HL-60 (cell line): ENCODE results near the gene PRMT9.

ENCODE experiments used
- DNase-seq, 2 experiments: peaks; one replicate each; pipeline ENCODE4 v3.0.0-alpha.2; 2010 to 2020; ENCODE audit warnings: low read depth in 1 of 2, low spot score in 1 of 2
- H3K27ac ChIP-seq: fragments of 250-450 bp; sonication (Bioruptor Pico); replicated peaks from 2 replicates; pipeline ENCODE4 v1.5.1; 2020; ENCODE audit warnings: mild to moderate bottlenecking, moderate library complexity
- H3K27me3 ChIP-seq: fragments of 250-450 bp; sonication (Bioruptor Pico); 2 replicates; pipeline ENCODE4 v1.5.1; 2021; ENCODE audit warnings: mild to moderate bottlenecking, moderate library complexity; ENCODE audit not compliant: insufficient read depth, poor library complexity, severe bottlenecking
- H3K4me3 ChIP-seq: replicated peaks from 2 replicates; pipeline ENCODE4 v1.5.1; 2011; ENCODE audit warnings: mild to moderate bottlenecking, control low read depth, low read length; ENCODE audit not compliant: insufficient read depth
- GABPA ChIP-seq: IDR thresholded peaks from 2 replicates; pipeline ENCODE4 v1.6.1; 2012; ENCODE audit warnings: low read depth
- POLR2AphosphoS5 ChIP-seq: IDR thresholded peaks from 2 replicates; pipeline ENCODE4 v1.6.1; 2012; ENCODE audit warnings: low read depth
- SPI1 ChIP-seq: IDR thresholded peaks from 2 replicates; pipeline ENCODE4 v1.6.1; 2012; ENCODE audit warnings: low read depth, mild to moderate bottlenecking, borderline replicate concordance
- TF ChIP-seq, protein P1 (sequence below): IDR thresholded peaks from one replicate; pipeline ENCODE4 v1.5.1; 2011; ENCODE audit warnings: low read length, control low read depth, inconsistent platforms; ENCODE audit not compliant: insufficient read depth
- TF ChIP-seq, protein P2 (sequence below): IDR thresholded peaks from 2 replicates; pipeline ENCODE4 v1.6.1; 2012; ENCODE audit warnings: low read depth; ENCODE audit not compliant: insufficient replicate concordance

PRMT9 gene

DNA sequence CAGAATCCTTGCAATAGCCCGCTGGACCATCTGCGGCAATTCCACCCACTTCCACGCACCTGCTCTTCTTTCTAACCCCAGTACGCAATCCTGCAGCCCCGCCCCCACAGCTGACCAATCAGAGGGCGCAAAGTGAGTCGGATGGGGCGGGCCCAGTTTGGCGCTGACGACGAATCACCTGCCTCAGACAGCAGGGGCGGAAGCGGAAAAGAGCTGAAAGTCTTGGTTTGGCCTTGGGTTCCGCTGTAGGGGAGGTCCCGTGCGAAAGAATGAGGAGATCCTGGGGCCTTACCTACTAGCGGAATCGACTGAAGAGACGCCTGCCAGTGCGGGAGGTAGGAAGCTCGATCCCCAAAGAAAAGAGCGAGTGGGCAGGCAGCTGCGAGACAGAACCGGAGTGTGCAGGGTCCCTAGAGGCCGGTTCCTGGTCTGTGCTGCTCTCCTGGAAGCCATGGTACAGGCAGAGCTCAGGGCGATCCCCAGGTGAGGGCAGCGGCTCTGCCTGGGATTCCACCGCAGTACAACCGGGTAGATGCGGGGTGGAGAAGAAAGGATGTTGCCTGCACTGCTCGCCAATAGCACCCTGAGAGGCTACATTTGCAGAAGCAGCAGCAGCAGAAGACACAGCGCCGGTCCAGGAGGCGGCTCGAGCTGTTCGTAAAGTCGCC is 66.7 kb downstream of the PRMT9 start, which contains the start of gene TMEM184C:
Gene TMEM184C, plus strand, starts transcription at position 225 of the 668 bp plus-strand sequence. CDS start 560 bp downstream, outside the sequence.
- DNase-seq, result peak; percentile 87 to 98
- Histone ChIP-seq H3K27me3 (no peaks in the 10 kb centered on the region), H3K27ac (peak within 1 kb of the TSS; percentile 82), H3K4me3 (peak within 1 kb of the TSS; percentile 99)
- TF ChIP-seq SPI1 (peak; percentile 29; the same call in 1 of the 2 replicates), POLR2AphosphoS5 (peak; percentile 89), GABPA (peak; percentile 92)
- TF ChIP-seq, protein P1, sequence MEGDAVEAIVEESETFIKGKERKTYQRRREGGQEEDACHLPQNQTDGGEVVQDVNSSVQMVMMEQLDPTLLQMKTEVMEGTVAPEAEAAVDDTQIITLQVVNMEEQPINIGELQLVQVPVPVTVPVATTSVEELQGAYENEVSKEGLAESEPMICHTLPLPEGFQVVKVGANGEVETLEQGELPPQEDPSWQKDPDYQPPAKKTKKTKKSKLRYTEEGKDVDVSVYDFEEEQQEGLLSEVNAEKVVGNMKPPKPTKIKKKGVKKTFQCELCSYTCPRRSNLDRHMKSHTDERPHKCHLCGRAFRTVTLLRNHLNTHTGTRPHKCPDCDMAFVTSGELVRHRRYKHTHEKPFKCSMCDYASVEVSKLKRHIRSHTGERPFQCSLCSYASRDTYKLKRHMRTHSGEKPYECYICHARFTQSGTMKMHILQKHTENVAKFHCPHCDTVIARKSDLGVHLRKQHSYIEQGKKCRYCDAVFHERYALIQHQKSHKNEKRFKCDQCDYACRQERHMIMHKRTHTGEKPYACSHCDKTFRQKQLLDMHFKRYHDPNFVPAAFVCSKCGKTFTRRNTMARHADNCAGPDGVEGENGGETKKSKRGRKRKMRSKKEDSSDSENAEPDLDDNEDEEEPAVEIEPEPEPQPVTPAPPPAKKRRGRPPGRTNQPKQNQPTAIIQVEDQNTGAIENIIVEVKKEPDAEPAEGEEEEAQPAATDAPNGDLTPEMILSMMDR, result no peak

DNA sequence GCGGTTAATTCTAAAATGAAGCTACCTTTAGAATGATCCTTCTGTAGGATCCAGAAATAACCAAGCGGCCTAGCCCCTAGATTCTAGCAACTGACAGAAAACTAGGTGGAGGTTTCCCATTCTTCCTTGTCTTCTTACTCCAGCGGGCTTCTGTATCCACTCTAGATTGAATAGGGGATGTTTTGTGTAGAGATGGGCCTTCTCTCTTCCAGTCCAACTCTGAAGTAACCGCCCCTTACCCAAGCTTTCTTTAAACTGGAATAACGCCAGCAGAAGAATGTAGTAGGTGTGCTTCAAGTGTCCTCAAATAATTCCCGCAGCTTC is 67.2 kb downstream of the PRMT9 start:
- peak overlapping the region; percentile 99 for H3K4me3 ChIP-seq
- H3K27ac ChIP-seq, result no peak overlapping the region; the same call in 1 of the 2 replicates
- DNase-seq, result no peak
- no peaks in the 10 kb centered on the region for H3K27me3 ChIP-seq
- no peak for TF ChIP-seq POLR2AphosphoS5
- TF ChIP-seq, protein P2, sequence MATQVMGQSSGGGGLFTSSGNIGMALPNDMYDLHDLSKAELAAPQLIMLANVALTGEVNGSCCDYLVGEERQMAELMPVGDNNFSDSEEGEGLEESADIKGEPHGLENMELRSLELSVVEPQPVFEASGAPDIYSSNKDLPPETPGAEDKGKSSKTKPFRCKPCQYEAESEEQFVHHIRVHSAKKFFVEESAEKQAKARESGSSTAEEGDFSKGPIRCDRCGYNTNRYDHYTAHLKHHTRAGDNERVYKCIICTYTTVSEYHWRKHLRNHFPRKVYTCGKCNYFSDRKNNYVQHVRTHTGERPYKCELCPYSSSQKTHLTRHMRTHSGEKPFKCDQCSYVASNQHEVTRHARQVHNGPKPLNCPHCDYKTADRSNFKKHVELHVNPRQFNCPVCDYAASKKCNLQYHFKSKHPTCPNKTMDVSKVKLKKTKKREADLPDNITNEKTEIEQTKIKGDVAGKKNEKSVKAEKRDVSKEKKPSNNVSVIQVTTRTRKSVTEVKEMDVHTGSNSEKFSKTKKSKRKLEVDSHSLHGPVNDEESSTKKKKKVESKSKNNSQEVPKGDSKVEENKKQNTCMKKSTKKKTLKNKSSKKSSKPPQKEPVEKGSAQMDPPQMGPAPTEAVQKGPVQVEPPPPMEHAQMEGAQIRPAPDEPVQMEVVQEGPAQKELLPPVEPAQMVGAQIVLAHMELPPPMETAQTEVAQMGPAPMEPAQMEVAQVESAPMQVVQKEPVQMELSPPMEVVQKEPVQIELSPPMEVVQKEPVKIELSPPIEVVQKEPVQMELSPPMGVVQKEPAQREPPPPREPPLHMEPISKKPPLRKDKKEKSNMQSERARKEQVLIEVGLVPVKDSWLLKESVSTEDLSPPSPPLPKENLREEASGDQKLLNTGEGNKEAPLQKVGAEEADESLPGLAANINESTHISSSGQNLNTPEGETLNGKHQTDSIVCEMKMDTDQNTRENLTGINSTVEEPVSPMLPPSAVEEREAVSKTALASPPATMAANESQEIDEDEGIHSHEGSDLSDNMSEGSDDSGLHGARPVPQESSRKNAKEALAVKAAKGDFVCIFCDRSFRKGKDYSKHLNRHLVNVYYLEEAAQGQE, result no peak
- TF ChIP-seq GABPA, result no peak
- TF ChIP-seq SPI1, result no peak
- TF ChIP-seq, protein P1, result no peak

DNA sequence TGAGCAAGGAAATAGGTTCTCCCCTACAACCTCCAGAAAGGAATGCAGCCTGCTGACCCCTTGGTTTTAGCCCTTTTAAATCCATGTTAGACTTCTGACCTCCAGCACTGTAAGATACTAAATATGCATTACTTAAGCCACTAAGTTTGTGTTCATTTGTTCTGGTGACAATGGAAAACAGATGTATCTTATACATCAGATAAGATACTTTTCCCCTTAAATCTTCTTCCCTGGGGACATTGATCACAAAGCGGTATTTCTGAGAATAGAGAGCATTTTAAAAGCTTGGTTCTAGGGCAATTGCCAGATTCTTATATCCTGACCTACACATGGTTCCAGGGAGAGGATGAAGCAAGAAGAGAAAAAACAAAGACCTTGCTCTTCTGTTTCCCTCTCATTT is 73.3 kb downstream of the PRMT9 start:
- no peak for DNase-seq
- no peaks in the 10 kb centered on the region for H3K27me3 ChIP-seq
- no peak overlapping the region for H3K4me3 ChIP-seq
- TF ChIP-seq, protein P1, result no peak
- TF ChIP-seq SPI1 (no peak), GABPA (no peak), POLR2AphosphoS5 (no peak)
- TF ChIP-seq, protein P2, result no peak
- H3K27ac ChIP-seq, result no peak overlapping the region

DNA sequence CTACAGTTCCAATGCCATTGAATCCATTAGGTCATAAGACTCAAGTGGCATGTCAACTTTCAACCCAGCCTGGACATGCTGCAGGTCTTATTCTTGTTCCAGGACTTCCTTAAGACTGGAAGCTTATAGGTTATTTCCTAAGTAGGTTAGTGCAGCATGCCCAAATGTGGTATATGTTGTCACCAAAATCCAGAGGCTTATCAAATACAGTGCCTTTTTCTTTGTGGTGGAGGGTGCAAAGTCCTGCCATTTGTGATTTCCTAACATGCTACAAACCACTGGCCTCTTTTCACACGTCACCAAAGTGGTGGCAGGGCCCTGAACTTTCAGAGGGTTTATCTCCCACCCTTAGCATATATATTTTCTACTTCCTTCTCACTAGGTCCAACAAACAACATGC is 76.5 kb downstream of the PRMT9 start:
- Histone ChIP-seq H3K4me3 (no peak overlapping the region), H3K27me3 (no peaks in the 10 kb centered on the region), H3K27ac (no peak overlapping the region)
- TF ChIP-seq, protein P1, result no peak
- TF ChIP-seq GABPA (no peak), POLR2AphosphoS5 (no peak), SPI1 (no peak)
- TF ChIP-seq, protein P2, result no peak
- no peak for DNase-seq
